ENCODE measurements around the gene TMEM140.

Gene TMEM140

GRCh38 chr7:135162382-135163001 lies 14.6 kb downstream of the TMEM140 start:
- TF ChIP-seq, protein P1, sequence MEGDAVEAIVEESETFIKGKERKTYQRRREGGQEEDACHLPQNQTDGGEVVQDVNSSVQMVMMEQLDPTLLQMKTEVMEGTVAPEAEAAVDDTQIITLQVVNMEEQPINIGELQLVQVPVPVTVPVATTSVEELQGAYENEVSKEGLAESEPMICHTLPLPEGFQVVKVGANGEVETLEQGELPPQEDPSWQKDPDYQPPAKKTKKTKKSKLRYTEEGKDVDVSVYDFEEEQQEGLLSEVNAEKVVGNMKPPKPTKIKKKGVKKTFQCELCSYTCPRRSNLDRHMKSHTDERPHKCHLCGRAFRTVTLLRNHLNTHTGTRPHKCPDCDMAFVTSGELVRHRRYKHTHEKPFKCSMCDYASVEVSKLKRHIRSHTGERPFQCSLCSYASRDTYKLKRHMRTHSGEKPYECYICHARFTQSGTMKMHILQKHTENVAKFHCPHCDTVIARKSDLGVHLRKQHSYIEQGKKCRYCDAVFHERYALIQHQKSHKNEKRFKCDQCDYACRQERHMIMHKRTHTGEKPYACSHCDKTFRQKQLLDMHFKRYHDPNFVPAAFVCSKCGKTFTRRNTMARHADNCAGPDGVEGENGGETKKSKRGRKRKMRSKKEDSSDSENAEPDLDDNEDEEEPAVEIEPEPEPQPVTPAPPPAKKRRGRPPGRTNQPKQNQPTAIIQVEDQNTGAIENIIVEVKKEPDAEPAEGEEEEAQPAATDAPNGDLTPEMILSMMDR (IDR thresholded peaks at IDR 0.05; ENCODE audit: low read depth, low read length): no peak

GRCh38 chr7:135164357-135165061 lies 16.6 kb downstream of the TMEM140 start:
- TF ChIP-seq, protein P1 (IDR thresholded peaks at IDR 0.05; ENCODE audit: low read depth, low read length): peak; percentile 34

More at GRCh38 chr7:135162382-135163001, 14.6 kb downstream of the TMEM140 start:
- H3K4me3 ChIP-seq (ENCODE audit: low read depth, low read length): no peak overlapping the region

DNA sequence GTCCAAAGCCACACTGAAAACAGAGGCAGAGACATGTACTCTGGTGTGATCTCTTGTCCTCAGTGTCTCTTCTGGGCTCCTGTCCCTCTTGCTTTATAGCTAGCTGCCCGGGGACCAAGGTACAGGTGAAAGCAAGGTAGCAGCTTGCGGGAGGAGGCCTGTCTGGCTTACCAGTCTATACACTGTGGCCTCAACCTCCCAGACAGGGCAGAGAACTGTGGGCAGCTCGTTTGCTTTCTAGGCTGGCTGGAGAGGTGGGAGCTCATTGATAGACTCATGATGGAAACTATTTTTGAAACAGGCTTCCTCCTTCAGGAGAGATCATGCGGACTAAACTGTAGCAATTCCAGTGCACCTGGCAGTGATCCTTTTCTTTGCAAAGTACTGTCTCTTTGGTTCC lies 18.0 kb downstream of the TMEM140 start:
- TF ChIP-seq, protein P1 (IDR thresholded peaks at IDR 0.05; ENCODE audit: low read depth, low read length): no peak
- H3K4me3 ChIP-seq (ENCODE audit: low read depth, low read length): no peak overlapping the region

More at GRCh38 chr7:135164357-135165061, 16.6 kb downstream of the TMEM140 start:
- no peak overlapping the region for H3K4me3 ChIP-seq (ENCODE audit: low read depth, low read length)

DNA sequence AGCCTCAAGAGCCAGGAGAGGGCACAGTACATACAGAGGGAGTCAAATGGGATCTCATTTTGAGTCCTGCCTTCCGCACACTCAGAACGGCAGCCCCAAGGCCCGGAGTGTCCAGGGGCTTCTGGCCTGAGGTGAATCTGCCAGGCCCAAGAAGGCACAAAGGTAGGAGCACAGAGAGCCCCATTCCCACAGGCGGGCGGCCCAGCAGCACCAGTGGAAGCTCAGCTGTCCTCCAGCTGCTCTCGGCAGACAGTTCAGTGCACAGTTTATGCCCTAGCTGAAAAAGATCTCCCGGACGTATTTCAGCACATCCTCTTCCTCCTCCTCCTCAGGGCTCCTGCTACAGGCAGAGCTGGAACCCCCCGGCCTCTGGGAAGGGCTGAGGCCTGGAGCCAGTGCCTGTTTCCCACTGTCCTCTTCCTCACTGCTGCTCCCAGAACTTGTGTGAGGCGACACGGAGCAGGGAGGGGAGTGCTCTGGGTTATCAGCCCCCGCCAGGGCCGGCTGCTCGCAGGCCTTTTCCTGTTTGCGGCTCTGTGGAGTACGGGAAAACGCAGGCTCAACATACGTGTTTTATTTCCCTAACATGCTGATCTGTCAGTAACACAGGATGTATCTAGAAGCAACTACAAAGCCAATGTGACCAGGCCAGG lies 18.6 kb downstream of the TMEM140 start:
- TF ChIP-seq, protein P1 (IDR thresholded peaks at IDR 0.05; ENCODE audit: low read depth, low read length): no peak
- no peak overlapping the region for H3K4me3 ChIP-seq (ENCODE audit: low read depth, low read length)

DNA sequence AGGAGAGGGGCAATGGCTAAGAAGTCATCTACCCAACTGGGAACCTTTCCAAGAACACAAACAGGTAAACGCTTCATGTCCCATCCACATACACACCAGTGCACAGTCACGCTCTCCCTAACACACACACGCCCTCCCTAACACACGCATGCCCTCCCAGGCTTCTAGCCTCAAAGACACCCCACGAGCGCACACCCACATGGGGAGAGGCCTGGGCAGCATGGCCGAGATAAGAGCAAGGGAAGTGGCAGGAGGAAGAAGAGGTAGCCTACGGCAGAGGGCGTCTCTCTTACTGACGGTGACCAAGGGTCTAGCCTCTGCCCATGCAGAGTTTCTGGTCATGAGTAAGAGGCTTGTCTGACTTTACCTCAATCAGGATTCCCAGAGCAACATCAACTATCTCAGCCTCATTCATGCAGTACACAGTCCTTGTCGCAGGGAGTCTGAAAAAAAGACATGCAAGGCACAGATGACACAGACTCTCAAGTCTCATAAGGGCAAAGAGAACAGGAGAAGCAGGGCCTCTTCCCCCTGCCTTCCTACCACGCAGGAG lies 19.6 kb downstream of the TMEM140 start:
- TF ChIP-seq, protein P1 (IDR thresholded peaks at IDR 0.05; ENCODE audit: low read depth, low read length): no peak
- H3K4me3 ChIP-seq (ENCODE audit: low read depth, low read length): no peak overlapping the region

DNA sequence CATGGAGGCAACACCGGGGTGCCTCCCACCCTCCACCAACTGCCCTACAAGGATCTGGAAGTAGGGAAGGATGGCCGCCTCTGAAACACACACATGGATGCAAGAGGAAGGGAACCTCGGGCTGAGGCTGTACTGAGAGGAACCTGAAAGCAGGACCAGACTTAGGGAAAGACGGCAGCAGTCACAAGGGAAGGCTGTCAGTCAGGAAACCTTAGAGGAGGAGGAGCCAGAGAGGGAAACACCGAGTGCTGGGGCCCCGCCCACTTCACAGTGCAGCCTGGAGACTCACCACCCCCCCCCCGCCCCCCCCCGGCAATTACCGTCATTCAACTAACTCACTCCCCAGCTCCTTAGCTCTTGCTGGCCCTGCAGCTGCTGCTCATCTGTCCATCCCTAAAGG lies 20.1 kb downstream of the TMEM140 start:
- no peak overlapping the region for H3K4me3 ChIP-seq (ENCODE audit: low read depth, low read length)
- TF ChIP-seq, protein P1 (IDR thresholded peaks at IDR 0.05; ENCODE audit: low read depth, low read length): no peak

All from WI38 (cell line).